ENCODE measurements around the gene GOLGA6C.
A peak's percentile ranks its signal among the peaks of the same experiment; 100 is the strongest.
"Not testable (repeated sequence)": the region's sequence is repeated elsewhere in the genome, so short reads cannot be mapped to it uniquely, and the experiment has no call there.

The GOLGA6C gene

GRCh38 chr15:75258034-75258433 lies at the start of gene GOLGA6C:
TSS of gene GOLGA6C (plus strand) at chr15:75258334. CDS start at chr15:75258599, 265 bp downstream.
- H3K27ac ChIP-seq; DNase-seq (ENCODE audit: low spot score); H3K4me3 ChIP-seq: not testable (repeated sequence)

GRCh38 chr15:75208501-75209288 lies 49.4 kb upstream of the GOLGA6C start:
- TF ChIP-seq CTCF (IDR thresholded peaks at IDR 0.05) = no peak
- H3K27ac ChIP-seq = peak overlapping the region in 1 of 2 donors; percentile 33
- DNase-seq (ENCODE audit: low spot score) = no peak

GRCh38 chr15:75209289-75209676 lies 48.9 kb upstream of the GOLGA6C start:
- no peak for TF ChIP-seq CTCF (IDR thresholded peaks at IDR 0.05)
- Histone ChIP-seq H3K27ac (no peak overlapping the region), H3K4me3 (no peak overlapping the region)
- no peak for DNase-seq (ENCODE audit: low spot score)

More at GRCh38 chr15:75208501-75209288, 49.4 kb upstream of the GOLGA6C start:
- H3K4me3 ChIP-seq = peak overlapping the region; percentile 41

GRCh38 chr15:75210811-75211230 lies 47.3 kb upstream of the GOLGA6C start:
- Histone ChIP-seq H3K27ac (no peak overlapping the region), H3K4me3 (no peak overlapping the region)
- no peak for DNase-seq (ENCODE audit: low spot score)
- TF ChIP-seq CTCF (IDR thresholded peaks at IDR 0.05) = no peak

- H3K4me3 ChIP-seq = no peak overlapping the region
- no peak for DNase-seq (ENCODE audit: low spot score)
- TF ChIP-seq CTCF (IDR thresholded peaks at IDR 0.05) = no peak
- H3K27ac ChIP-seq = no peak overlapping the region
Observed at GRCh38 chr15:75211436-75212199, 46.5 kb upstream of the GOLGA6C start.

- Histone ChIP-seq H3K27ac (no peak overlapping the region), H3K4me3 (no peak overlapping the region)
- DNase-seq (ENCODE audit: low spot score) = no peak
- no peak for TF ChIP-seq CTCF (IDR thresholded peaks at IDR 0.05)
Observed at GRCh38 chr15:75212200-75212858, 45.8 kb upstream of the GOLGA6C start.

GRCh38 chr15:75213212-75213767 lies 44.8 kb upstream of the GOLGA6C start:
- TF ChIP-seq CTCF (IDR thresholded peaks at IDR 0.05) = no peak

More at GRCh38 chr15:75213212-75213767, 44.8 kb upstream of the GOLGA6C start:
- H3K4me3 ChIP-seq = no peak overlapping the region
- H3K27ac ChIP-seq = no peak overlapping the region
- no peak for DNase-seq (ENCODE audit: low spot score)

All from coronary artery (tissue), 2 donors.